GM18868 (cell line): ENCODE measurements around the gene CLASRP.

Experiments
- ATAC-seq: cut with Tn5 transposase; IDR thresholded peaks from one replicate; pipeline ENCODE4 v1.9.1; 2021; ENCODE audit warnings: mild to moderate bottlenecking, moderate library complexity; ENCODE audit not compliant: unreplicated experiment

Gene CLASRP

GRCh38 chr19:45019187-45019586 lies 19.7 kb upstream of the CLASRP start:
- ATAC-seq = no peak

- ATAC-seq = no peak
Observed at GRCh38 chr19:45020071-45020470, 18.8 kb upstream of the CLASRP start.

- no peak for ATAC-seq
Observed at GRCh38 chr19:45021971-45022370, 16.9 kb upstream of the CLASRP start.

GRCh38 chr19:45023048-45023447 lies 15.8 kb upstream of the CLASRP start:
- ATAC-seq = no peak

- no peak for ATAC-seq
Observed at GRCh38 chr19:45025264-45025663, 13.6 kb upstream of the CLASRP start.

GRCh38 chr19:45027371-45027770 lies 11.5 kb upstream of the CLASRP start:
- ATAC-seq = no peak

- no peak for ATAC-seq
Observed at GRCh38 chr19:45030825-45031224, 8.0 kb upstream of the CLASRP start.

GRCh38 chr19:45032421-45032820 lies 6.4 kb upstream of the CLASRP start:
- no peak for ATAC-seq

- ATAC-seq = no peak
Observed at GRCh38 chr19:45035755-45036154, 3.1 kb upstream of the CLASRP start.

GRCh38 chr19:45037393-45038169 lies 1.3 kb upstream of the CLASRP start:
- no peak for ATAC-seq

GRCh38 chr19:45040059-45040771 lies 1.4 kb downstream of the CLASRP start:
- no peak for ATAC-seq

GRCh38 chr19:45041125-45041524 lies 2.3 kb downstream of the CLASRP start:
- no peak for ATAC-seq

- no peak for ATAC-seq
Observed at GRCh38 chr19:45045671-45046353, 7.0 kb downstream of the CLASRP start.

- no peak for ATAC-seq
Observed at GRCh38 chr19:45046355-45046754, 7.5 kb downstream of the CLASRP start.

- ATAC-seq = no peak
Observed at GRCh38 chr19:45047188-45047797, 8.4 kb downstream of the CLASRP start.

- ATAC-seq = no peak
Observed at GRCh38 chr19:45049073-45049736, 10.4 kb downstream of the CLASRP start.

- no peak for ATAC-seq
Observed at GRCh38 chr19:45050036-45050435, 11.2 kb downstream of the CLASRP start.

GRCh38 chr19:45051929-45052579 lies 13.2 kb downstream of the CLASRP start:
- no peak for ATAC-seq

- no peak for ATAC-seq
Observed at GRCh38 chr19:45056831-45057230, 18.0 kb downstream of the CLASRP start.

- no peak for ATAC-seq
Observed at GRCh38 chr19:45057444-45057843, 18.6 kb downstream of the CLASRP start.
